Measurements from ENCODE around the gene KDM1B. TPM values are rescaled to one million over a fixed set of nuclear protein-coding genes. Genes with fewer than 3 reads are reported as not detected.

Gene KDM1B
- total RNA-seq, 1 experiment from 2014 or later, result 13.5 TPM

- Mint-ChIP-seq H3K4me1 (ENCODE audit: low read depth, unreplicated experiment) (no peaks in the 10 kb centered on the region), H3K4me3 (ENCODE audit: low read depth, unreplicated experiment) (no peak overlapping the region), H3K9me3 (ENCODE audit: low read depth, unreplicated experiment) (no peaks in the 10 kb centered on the region), H3K36me3 (ENCODE audit: insufficient read depth, unreplicated experiment) (no peaks in the 10 kb centered on the region), H3K27ac (ENCODE audit: unreplicated experiment) (no peak overlapping the region), H3K27me3 (ENCODE audit: unreplicated experiment) (no peaks in the 10 kb centered on the region)
- TF ChIP-seq, protein P1, sequence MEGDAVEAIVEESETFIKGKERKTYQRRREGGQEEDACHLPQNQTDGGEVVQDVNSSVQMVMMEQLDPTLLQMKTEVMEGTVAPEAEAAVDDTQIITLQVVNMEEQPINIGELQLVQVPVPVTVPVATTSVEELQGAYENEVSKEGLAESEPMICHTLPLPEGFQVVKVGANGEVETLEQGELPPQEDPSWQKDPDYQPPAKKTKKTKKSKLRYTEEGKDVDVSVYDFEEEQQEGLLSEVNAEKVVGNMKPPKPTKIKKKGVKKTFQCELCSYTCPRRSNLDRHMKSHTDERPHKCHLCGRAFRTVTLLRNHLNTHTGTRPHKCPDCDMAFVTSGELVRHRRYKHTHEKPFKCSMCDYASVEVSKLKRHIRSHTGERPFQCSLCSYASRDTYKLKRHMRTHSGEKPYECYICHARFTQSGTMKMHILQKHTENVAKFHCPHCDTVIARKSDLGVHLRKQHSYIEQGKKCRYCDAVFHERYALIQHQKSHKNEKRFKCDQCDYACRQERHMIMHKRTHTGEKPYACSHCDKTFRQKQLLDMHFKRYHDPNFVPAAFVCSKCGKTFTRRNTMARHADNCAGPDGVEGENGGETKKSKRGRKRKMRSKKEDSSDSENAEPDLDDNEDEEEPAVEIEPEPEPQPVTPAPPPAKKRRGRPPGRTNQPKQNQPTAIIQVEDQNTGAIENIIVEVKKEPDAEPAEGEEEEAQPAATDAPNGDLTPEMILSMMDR (IDR thresholded peaks at IDR 0.05; ENCODE audit: unreplicated experiment), result no peak
- BruUV-seq (replicated peaks), result no TSS peak
- DNase-seq, result no peak
- intact Hi-C loops (cut with micrococcal nuclease; ENCODE audit: unreplicated experiment), result no loop called here
- CTCF ChIA-PET, result no interaction called here
Measured at GRCh38 chr6:18189196-18189595, 34.0 kb downstream of the KDM1B start.

GRCh38 chr6:18192026-18192425 lies 36.8 kb downstream of the KDM1B start:
- intact Hi-C loops (cut with micrococcal nuclease; ENCODE audit: unreplicated experiment), result no loop called here
- TF ChIP-seq, protein P1 (IDR thresholded peaks at IDR 0.05; ENCODE audit: unreplicated experiment), result no peak
- Mint-ChIP-seq H3K36me3 (ENCODE audit: insufficient read depth, unreplicated experiment) (no peaks in the 10 kb centered on the region), H3K4me1 (ENCODE audit: low read depth, unreplicated experiment) (no peaks in the 10 kb centered on the region), H3K9me3 (ENCODE audit: low read depth, unreplicated experiment) (no peaks in the 10 kb centered on the region), H3K27me3 (ENCODE audit: unreplicated experiment) (no peaks in the 10 kb centered on the region), H3K4me3 (ENCODE audit: low read depth, unreplicated experiment) (no peak overlapping the region), H3K27ac (ENCODE audit: unreplicated experiment) (no peak overlapping the region)
- CTCF ChIA-PET, result no interaction called here
- BruUV-seq (replicated peaks), result no TSS peak
- no peak for DNase-seq

GRCh38 chr6:18203786-18204185 lies 48.6 kb downstream of the KDM1B start:
- intact Hi-C loops (cut with micrococcal nuclease; ENCODE audit: unreplicated experiment), result no loop called here
- no peak overlapping the region for H3K27ac Mint-ChIP-seq (ENCODE audit: unreplicated experiment)
- CTCF ChIA-PET, result no interaction called here
- BruUV-seq (replicated peaks), result no TSS peak
- TF ChIP-seq, protein P1 (IDR thresholded peaks at IDR 0.05; ENCODE audit: unreplicated experiment), result no peak
- H3K27me3 Mint-ChIP-seq (ENCODE audit: unreplicated experiment), result no peaks in the 10 kb centered on the region
- H3K9me3 Mint-ChIP-seq (ENCODE audit: low read depth, unreplicated experiment), result no peaks in the 10 kb centered on the region
- no peak for DNase-seq
- H3K4me1 Mint-ChIP-seq (ENCODE audit: low read depth, unreplicated experiment), result no peaks in the 10 kb centered on the region
- H3K4me3 Mint-ChIP-seq (ENCODE audit: low read depth, unreplicated experiment), result no peak overlapping the region
- no peaks in the 10 kb centered on the region for H3K36me3 Mint-ChIP-seq (ENCODE audit: insufficient read depth, unreplicated experiment)

DNA sequence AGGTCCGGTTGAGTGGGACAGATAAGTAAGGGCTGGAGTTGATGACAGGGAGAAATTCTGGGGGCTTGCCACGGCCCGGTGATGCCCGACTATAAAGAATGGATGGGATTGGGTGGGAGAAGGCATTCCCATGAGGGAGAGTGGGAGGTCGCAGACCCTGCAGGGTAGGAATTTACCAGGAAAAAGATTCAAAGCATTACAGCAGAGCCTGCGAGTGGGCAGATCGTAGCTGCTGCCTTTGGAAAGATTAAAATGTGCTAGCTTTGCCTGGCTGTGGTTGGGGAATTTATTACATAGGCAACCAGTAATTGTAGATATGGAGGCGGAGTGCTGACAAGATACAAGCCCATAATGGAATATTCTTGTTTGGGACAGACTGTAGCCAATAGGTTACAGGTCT lies 49.5 kb downstream of the KDM1B start:
- no peaks in the 10 kb centered on the region for H3K9me3 Mint-ChIP-seq (ENCODE audit: low read depth, unreplicated experiment)
- no peaks in the 10 kb centered on the region for H3K36me3 Mint-ChIP-seq (ENCODE audit: insufficient read depth, unreplicated experiment)
- intact Hi-C loops (cut with micrococcal nuclease; ENCODE audit: unreplicated experiment), result no loop called here
- TF ChIP-seq, protein P1 (IDR thresholded peaks at IDR 0.05; ENCODE audit: unreplicated experiment), result no peak
- no peak overlapping the region for H3K4me3 Mint-ChIP-seq (ENCODE audit: low read depth, unreplicated experiment)
- no peak for DNase-seq
- BruUV-seq (replicated peaks), result no TSS peak
- CTCF ChIA-PET, result no interaction called here
- no peaks in the 10 kb centered on the region for H3K4me1 Mint-ChIP-seq (ENCODE audit: low read depth, unreplicated experiment)
- H3K27me3 Mint-ChIP-seq (ENCODE audit: unreplicated experiment), result no peaks in the 10 kb centered on the region
- H3K27ac Mint-ChIP-seq (ENCODE audit: unreplicated experiment), result no peak overlapping the region

Measured in Calu3 (cell line).